ENCODE measurements around the gene IGSF9B.

Gene IGSF9B

GRCh38 chr11:133897331-133897650, 59.5 kb downstream of the IGSF9B start:
- no peak for DNase-seq

GRCh38 chr11:133896642-133897330, 60.0 kb downstream of the IGSF9B start:
- no peak for DNase-seq

GRCh38 chr11:133896028-133896427, 60.7 kb downstream of the IGSF9B start:
- no peak for DNase-seq

GRCh38 chr11:133895551-133895950, 61.2 kb downstream of the IGSF9B start:
- DNase-seq, result no peak

GRCh38 chr11:133895061-133895479, 61.7 kb downstream of the IGSF9B start:
- DNase-seq, result no peak

- DNase-seq, result no peak
These were observed 63.4 kb downstream of the IGSF9B start for GRCh38 chr11:133893381-133893780.

GRCh38 chr11:133892584-133893380, 64.0 kb downstream of the IGSF9B start:
- DNase-seq, result no peak

GRCh38 chr11:133892126-133892525, 64.6 kb downstream of the IGSF9B start:
- DNase-seq, result no peak

GRCh38 chr11:133889893-133890292, 66.9 kb downstream of the IGSF9B start:
- no peak for DNase-seq

GRCh38 chr11:133889188-133889587, 67.6 kb downstream of the IGSF9B start:
- no peak for DNase-seq

- DNase-seq, result no peak
These were observed 69.0 kb downstream of the IGSF9B start for GRCh38 chr11:133887692-133888332.

GRCh38 chr11:133886029-133886428, 70.7 kb downstream of the IGSF9B start:
- DNase-seq, result no peak

- DNase-seq, result no peak
These were observed 84.6 kb downstream of the IGSF9B start for GRCh38 chr11:133872160-133872559.

GRCh38 chr11:133867456-133867855, 89.3 kb downstream of the IGSF9B start:
- no peak for DNase-seq

GRCh38 chr11:133865466-133865865, 91.3 kb downstream of the IGSF9B start:
- DNase-seq, result no peak

GRCh38 chr11:133864756-133865155, 92.0 kb downstream of the IGSF9B start:
- no peak for DNase-seq

GRCh38 chr11:133860151-133860550, 96.6 kb downstream of the IGSF9B start:
- no peak for DNase-seq

Measured in activated CD4-positive, alpha-beta T cell treated with anti-CD3 and anti-CD28 coated beads, Interleukin-2, amount 50 U/mL, for 16 hours (primary cell).